IPS DF 4.7 (cell line): ENCODE data around the gene DUSP28.

Experiments used
- DNase-seq: peaks from one replicate; pipeline ENCODE4 v3.0.0-alpha.2; 2013; ENCODE audit warnings: low spot score; ENCODE audit errors: extremely low read depth

The DUSP28 gene

GRCh38 chr2:240585681-240586197 lies 25.6 kb downstream of the DUSP28 start:
- no peak for DNase-seq

GRCh38 chr2:240586198-240586918 lies 26.2 kb downstream of the DUSP28 start, which contains the start of gene CAPN10:
CAPN10 (plus strand) TSS chr2:240586734; CDS start chr2:240586912, 178 bp downstream.
- DNase-seq: peak; percentile 75

GRCh38 chr2:240586919-240587800 lies 27.0 kb downstream of the DUSP28 start:
- no peak for DNase-seq

- no peak for DNase-seq
Measured at GRCh38 chr2:240588006-240588655, 28.0 kb downstream of the DUSP28 start.

GRCh38 chr2:240588669-240589068 lies 28.5 kb downstream of the DUSP28 start:
- DNase-seq: no peak

- no peak for DNase-seq
Measured at GRCh38 chr2:240589375-240589774, 29.2 kb downstream of the DUSP28 start.

- no peak for DNase-seq
Measured at GRCh38 chr2:240589850-240590525, 29.8 kb downstream of the DUSP28 start.

GRCh38 chr2:240590681-240591111 lies 30.5 kb downstream of the DUSP28 start:
- no peak for DNase-seq

- DNase-seq: no peak
Measured at GRCh38 chr2:240591226-240591625, 31.1 kb downstream of the DUSP28 start.

GRCh38 chr2:240591784-240592183 lies 31.6 kb downstream of the DUSP28 start:
- no peak for DNase-seq

GRCh38 chr2:240593026-240593702 lies 33.0 kb downstream of the DUSP28 start:
- DNase-seq: no peak

GRCh38 chr2:240593703-240594451 lies 33.7 kb downstream of the DUSP28 start:
- no peak for DNase-seq

- no peak for DNase-seq
Measured at GRCh38 chr2:240594511-240595380, 34.6 kb downstream of the DUSP28 start.

GRCh38 chr2:240595381-240596079 lies 35.4 kb downstream of the DUSP28 start:
- no peak for DNase-seq

- DNase-seq: no peak
Measured at GRCh38 chr2:240596080-240596460, 35.9 kb downstream of the DUSP28 start.

- DNase-seq: no peak
Measured at GRCh38 chr2:240596491-240596931, 36.4 kb downstream of the DUSP28 start.

- no peak for DNase-seq
Measured at GRCh38 chr2:240597054-240597418, 36.9 kb downstream of the DUSP28 start.
